GM23248 (cell line): Measurements from ENCODE around the gene SCP2. TPM values are rescaled to one million over a fixed set of nuclear protein-coding genes. Genes with fewer than 3 reads are reported as not detected.

Source experiments
- DNase-seq: peaks from one replicate; pipeline ENCODE4 v3.0.0-alpha.2; 2015
- H2AFZ ChIP-seq: fragments of 200-600 bp; sonication (generic); 2 replicates; pipeline ENCODE4 v1.6.1; 2016; ENCODE audit warnings: antibody characterized with exemption
- H3F3A ChIP-seq: fragments of 200-600 bp; sonication (generic); 2 replicates; pipeline ENCODE4 v1.6.1; 2016; ENCODE audit warnings: mild to moderate bottlenecking, antibody characterized with exemption, mixed run types; ENCODE audit not compliant: insufficient read depth
- H3K27ac ChIP-seq: fragments of 200-600 bp; sonication (generic); 2 replicates; pipeline ENCODE4 v1.5.1; 2016; ENCODE audit warnings: mild to moderate bottlenecking
- H3K27me3 ChIP-seq: fragments of 200-600 bp; sonication (generic); replicated peaks from 2 replicates; pipeline ENCODE4 v1.6.1; 2016; ENCODE audit warnings: mild to moderate bottlenecking; ENCODE audit not compliant: insufficient read depth
- H3K36me3 ChIP-seq: fragments of 200-600 bp; sonication (generic); 2 replicates; pipeline ENCODE4 v1.6.1; 2016; ENCODE audit warnings: low read depth, mild to moderate bottlenecking
- H3K4me1 ChIP-seq: fragments of 200-600 bp; sonication (generic); 2 replicates; pipeline ENCODE4 v1.6.1; 2016; ENCODE audit warnings: mild to moderate bottlenecking; ENCODE audit not compliant: insufficient read depth
- H3K4me2 ChIP-seq: fragments of 200-600 bp; sonication (generic); one replicate; pipeline ENCODE4 v1.6.1; 2016; ENCODE audit warnings: mild to moderate bottlenecking; ENCODE audit not compliant: unreplicated experiment
- H3K4me3 ChIP-seq: fragments of 200-600 bp; sonication (generic); 2 replicates; pipeline ENCODE4 v1.5.1; 2016; ENCODE audit warnings: mild to moderate bottlenecking
- H3K79me2 ChIP-seq: fragments of 200-600 bp; sonication (generic); 2 replicates; pipeline ENCODE4 v1.6.1; 2016; ENCODE audit warnings: mild to moderate bottlenecking; ENCODE audit not compliant: insufficient read depth
- H3K9ac ChIP-seq: fragments of 200-600 bp; sonication (generic); 2 replicates; pipeline ENCODE4 v1.6.1; 2016; ENCODE audit warnings: mild to moderate bottlenecking
- H3K9me2 ChIP-seq: fragments of 200-600 bp; sonication (generic); 2 replicates; pipeline ENCODE4 v1.6.1; 2016; ENCODE audit warnings: mixed run types, mild to moderate bottlenecking, moderate library complexity; ENCODE audit not compliant: insufficient read depth
- H3K9me3 ChIP-seq: fragments of 200-600 bp; sonication (generic); one replicate; pipeline ENCODE4 v1.6.1; 2017; ENCODE audit warnings: low read depth
- H4K20me1 ChIP-seq: fragments of 200-600 bp; sonication (generic); 2 replicates; pipeline ENCODE4 v1.6.0; 2016; ENCODE audit not compliant: insufficient read depth
- EZH2 ChIP-seq: fragments of 200-600 bp; sonication (generic); IDR thresholded peaks from 2 replicates; pipeline ENCODE4 v1.6.1; 2018; ENCODE audit warnings: antibody characterized with exemption, mild to moderate bottlenecking; ENCODE audit not compliant: insufficient read depth, poor library complexity, severe bottlenecking
- EZH2phosphoT487 ChIP-seq: fragments of 200-600 bp; sonication (generic); IDR thresholded peaks from 2 replicates; pipeline ENCODE4 v1.6.1; 2018; ENCODE audit warnings: antibody characterized with exemption, moderate library complexity, mild to moderate bottlenecking, low read depth; ENCODE audit not compliant: insufficient read depth
- WGBS, 2 experiments: methylation state at CpG; one replicate each; pipeline ENCODE4 v1.1.6; 2015 to 2017; ENCODE audit warnings: low lambda C conversion rate in 2 of 2, low coverage in 1 of 2; ENCODE audit errors: missing lambda C conversion rate in 2 of 2; 5-methylcytosine and 5-hydroxymethylcytosine counted together
- in situ Hi-C: fragments of 300-500 bp; cut with MboI; formaldehyde crosslinking; loops from 2 replicates; pipeline ENCODE4 v1.15.0; 2020
- polyA plus RNA-seq: library from polyadenylated mRNA; unstranded; fragments of >200 nt; fragmentation: Nextera tagmentation; extraction: Ambion mirVana; gene quantifications from 2 replicates; pipeline ENCODE4 v1.2.1, GENCODE V29; 2016
- total RNA-seq: library from RNA; depleted of rRNA; stranded (reverse); fragments of >200 nt; shearing (Covaris generic); gene quantifications from 2 replicates; pipeline ENCODE4 v1.2.3, GENCODE V29; 2014

SCP2 gene
- total and polyA plus RNA-seq, 2 experiments from 2014 or later: 209 to 257 TPM

DNA sequence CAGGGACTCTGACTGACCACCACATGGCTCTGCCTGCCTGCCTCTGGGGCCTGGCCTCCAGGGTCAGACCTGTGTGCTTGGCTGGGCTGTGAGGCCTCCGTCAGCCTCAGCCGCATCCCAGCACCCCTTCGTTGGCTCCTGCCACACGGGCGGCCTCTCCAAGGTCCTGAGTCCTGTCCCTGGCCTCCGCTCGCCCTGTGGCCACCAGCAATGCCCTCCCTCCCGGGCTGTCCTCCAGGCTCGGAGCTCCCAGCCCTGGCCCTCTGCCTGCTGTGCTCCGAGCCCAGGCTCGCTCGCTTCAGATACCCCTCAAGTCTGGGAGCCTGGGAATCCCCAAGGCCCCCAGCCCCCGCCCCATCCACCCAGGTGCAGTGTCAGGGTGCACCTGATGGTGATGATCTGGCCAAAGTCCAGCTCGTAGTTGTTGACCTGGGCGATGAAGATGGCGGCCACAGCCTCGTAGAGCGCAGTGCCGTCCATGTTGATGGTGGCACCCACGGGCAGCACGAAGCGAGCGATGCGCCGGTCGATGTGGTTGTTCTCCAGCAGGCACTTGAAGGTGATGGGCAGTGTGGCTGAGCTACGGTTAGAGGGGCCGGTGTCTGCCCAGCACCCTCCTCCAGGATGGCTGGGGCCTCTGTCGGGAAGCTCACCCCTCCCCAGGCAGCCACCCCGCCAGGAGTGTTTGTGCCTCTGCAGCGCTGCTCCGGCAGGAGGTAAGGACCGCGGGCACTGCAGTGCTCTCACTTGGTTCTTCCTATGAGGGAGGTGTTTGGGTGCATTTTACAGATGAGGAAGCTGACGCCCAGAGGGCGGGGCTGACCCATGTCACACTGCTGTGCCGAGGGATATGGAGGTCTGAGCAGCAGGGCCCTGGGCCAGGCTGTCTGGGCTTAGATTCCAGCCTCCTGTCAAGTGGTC lies 163.4 kb downstream of the SCP2 start:
- no peaks in the 10 kb centered on the region for H3K9me2 ChIP-seq
- H3K9ac ChIP-seq: no peak overlapping the region
- no peaks in the 10 kb centered on the region for H3K79me2 ChIP-seq
- no peaks in the 10 kb centered on the region for H3K36me3 ChIP-seq
- 74 to 78% methylated on average over 32 to 37 of the region's 37 CpGs for WGBS, 2 experiments
- H3F3A ChIP-seq: no peaks in the 10 kb centered on the region
- TF ChIP-seq EZH2phosphoT487: no peak
- in situ Hi-C loops: no loop called here
- DNase-seq: no peak
- H3K4me3 ChIP-seq: no peak overlapping the region
- H3K4me1 ChIP-seq: peaks cover 8% of the 10 kb centered on the region
- no peaks in the 10 kb centered on the region for H4K20me1 ChIP-seq
- no peak overlapping the region for H3K27ac ChIP-seq
- H3K4me2 ChIP-seq: no peak overlapping the region
- H2AFZ ChIP-seq: no peak overlapping the region
- H3K27me3 ChIP-seq: no peaks in the 10 kb centered on the region
- no peaks in the 10 kb centered on the region for H3K9me3 ChIP-seq

DNA sequence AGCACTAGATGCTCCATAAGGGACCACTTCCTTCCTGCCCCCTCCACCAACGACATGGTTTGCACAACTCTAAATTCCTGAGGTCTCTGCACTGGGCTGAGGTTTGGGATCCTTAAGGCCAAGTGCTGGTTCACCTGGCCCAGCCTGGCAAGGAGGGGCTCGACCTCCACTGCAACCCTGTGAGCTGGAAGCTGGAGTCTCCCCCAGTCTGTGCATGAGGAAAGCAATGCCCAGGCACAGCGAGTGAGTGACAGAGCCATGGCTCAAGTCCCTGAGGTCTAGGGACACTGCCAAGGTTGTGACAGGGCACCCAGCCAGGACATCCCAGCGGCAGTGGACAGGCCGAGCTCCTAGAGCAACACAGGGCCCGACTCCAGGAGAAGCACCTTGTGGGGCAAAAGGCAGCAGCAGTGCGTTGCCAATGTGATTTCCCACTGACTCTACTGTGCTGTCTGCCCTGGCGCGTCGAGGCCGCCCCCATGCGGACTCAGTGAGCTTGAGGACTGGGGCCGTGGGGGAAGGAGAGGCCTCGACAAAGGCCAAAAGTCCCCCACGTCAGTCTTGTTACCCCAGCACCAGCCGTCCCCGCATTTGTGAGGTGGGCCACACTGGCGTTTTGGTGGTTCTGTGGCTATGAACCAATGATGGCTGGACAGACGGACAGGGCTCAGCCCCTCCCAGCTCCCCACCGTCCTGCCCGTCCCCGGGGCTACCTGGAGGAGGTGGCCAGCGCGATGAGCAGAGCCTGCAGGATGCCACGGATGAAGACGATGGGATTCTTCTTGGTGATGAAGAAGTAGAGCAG lies 165.0 kb downstream of the SCP2 start:
- DNase-seq: peak; percentile 20
- Histone ChIP-seq H3K4me1 (peaks cover 8% of the 10 kb centered on the region), H3F3A (no peaks in the 10 kb centered on the region; the same call in 1 of the 2 replicates), H3K79me2 (no peaks in the 10 kb centered on the region), H3K4me3 (no peak overlapping the region), H3K36me3 (no peaks in the 10 kb centered on the region), H3K9me3 (no peaks in the 10 kb centered on the region), H4K20me1 (no peaks in the 10 kb centered on the region), H3K27me3 (no peaks in the 10 kb centered on the region), H3K9ac (no peak overlapping the region), H3K9me2 (no peaks in the 10 kb centered on the region), H2AFZ (no peak overlapping the region), H3K27ac (no peak overlapping the region), H3K4me2 (no peak overlapping the region)
- WGBS, 2 experiments: 85% methylated on average over 26 of the region's 26 CpGs
- TF ChIP-seq EZH2phosphoT487: no peak
- no peak for TF ChIP-seq EZH2
- in situ Hi-C loops: no loop called here

DNA sequence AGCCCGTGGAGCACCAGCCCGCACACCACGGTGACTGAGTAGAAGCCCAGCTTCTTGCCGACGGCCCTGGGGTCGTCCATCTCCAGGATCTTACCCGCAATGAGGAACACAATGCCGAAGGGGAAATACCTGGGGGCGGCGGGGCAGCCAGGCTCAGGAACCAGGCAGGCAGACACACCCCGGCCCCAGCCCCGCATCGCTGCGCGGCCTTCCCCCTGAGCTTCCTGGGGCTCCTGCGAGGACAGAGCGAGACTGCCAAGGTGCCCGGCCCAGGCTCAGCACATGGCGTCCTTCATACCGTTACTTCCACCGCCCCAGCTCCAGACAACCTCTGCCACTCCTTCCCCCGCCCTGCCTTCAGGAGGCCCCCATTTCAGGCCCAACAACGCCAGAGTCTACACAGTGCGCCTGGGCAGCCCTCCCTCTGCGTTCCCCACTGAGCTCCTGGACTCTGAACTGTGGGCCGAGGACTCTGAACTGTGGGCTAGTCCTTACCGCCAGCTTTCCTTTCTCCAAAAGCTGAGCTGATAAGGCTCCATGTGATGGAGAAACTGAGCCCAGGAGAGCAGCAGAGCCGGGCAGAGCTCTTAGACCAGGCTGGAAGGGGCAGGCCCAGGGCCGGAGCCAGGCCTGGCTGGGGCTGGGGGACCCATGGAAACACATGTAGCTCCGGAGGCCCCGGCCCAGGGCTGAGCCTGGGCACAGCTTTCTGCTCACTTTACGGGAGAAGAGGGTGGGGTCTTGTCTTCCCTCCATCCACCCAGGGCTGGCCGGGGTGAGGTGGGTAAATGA lies 165.8 kb downstream of the SCP2 start:
- Histone ChIP-seq H3K36me3 (no peaks in the 10 kb centered on the region), H3K79me2 (no peaks in the 10 kb centered on the region), H2AFZ (no peak overlapping the region), H4K20me1 (no peaks in the 10 kb centered on the region), H3K9me2 (no peaks in the 10 kb centered on the region), H3K27me3 (no peaks in the 10 kb centered on the region), H3K4me2 (no peak overlapping the region), H3K27ac (no peak overlapping the region), H3K9me3 (no peaks in the 10 kb centered on the region), H3K9ac (no peak overlapping the region), H3K4me3 (no peak overlapping the region), H3K4me1 (peaks cover 8% of the 10 kb centered on the region), H3F3A (no peaks in the 10 kb centered on the region; the same call in 1 of the 2 replicates)
- in situ Hi-C loops: no loop called here
- WGBS, 2 experiments: 79 to 85% methylated on average over 23 to 33 of the region's 33 CpGs
- TF ChIP-seq EZH2phosphoT487 (no peak), EZH2 (no peak)
- DNase-seq: no peak

DNA sequence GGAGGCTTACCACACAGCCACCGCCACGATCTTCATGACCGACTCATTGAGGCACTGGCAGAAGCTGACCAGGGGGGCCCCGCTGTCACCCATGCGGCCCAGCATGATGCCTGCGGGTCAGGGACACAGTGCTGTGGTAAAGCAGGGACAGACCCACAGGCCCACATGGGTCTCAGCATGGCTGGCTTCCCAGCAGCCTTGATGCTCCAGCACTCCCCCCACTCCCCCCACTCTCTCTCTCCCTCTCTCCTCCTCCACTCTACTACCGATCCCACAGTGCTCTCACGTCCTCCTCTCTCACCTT lies 166.3 kb downstream of the SCP2 start:
- Histone ChIP-seq H3K27ac (no peak overlapping the region), H3K9ac (no peak overlapping the region), H3K4me1 (peaks cover 8% of the 10 kb centered on the region), H3F3A (no peaks in the 10 kb centered on the region; the same call in 1 of the 2 replicates), H3K9me3 (no peaks in the 10 kb centered on the region), H3K9me2 (no peaks in the 10 kb centered on the region), H3K4me2 (no peak overlapping the region), H3K27me3 (no peaks in the 10 kb centered on the region), H3K36me3 (no peaks in the 10 kb centered on the region), H3K79me2 (no peaks in the 10 kb centered on the region), H2AFZ (no peak overlapping the region), H4K20me1 (no peaks in the 10 kb centered on the region), H3K4me3 (no peak overlapping the region)
- in situ Hi-C loops: no loop called here
- 81 to 88% methylated on average over 8 of the region's 8 CpGs for WGBS, 2 experiments
- no peak for TF ChIP-seq EZH2phosphoT487
- TF ChIP-seq EZH2: no peak
- DNase-seq: no peak
